H54 (cell line): ENCODE results near the gene TMEM178B.

Experiments
- DNase-seq: peaks from one replicate; pipeline ENCODE4 v3.0.0; 2011; ENCODE audit warnings: low spot score, mixed read lengths; ENCODE audit not compliant: insufficient read length
- FAIRE-seq: peaks from 3 replicates; lab custom pipeline; 2011; peaks lifted over from hg19 to GRCh38; lab: Jason Lieb, UNC
- POLR2A ChIP-seq: IDR thresholded peaks from 2 replicates; pipeline ENCODE4 v1.6.1; 2011; ENCODE audit warnings: low read depth, mild to moderate bottlenecking, low read length

Gene TMEM178B

DNA sequence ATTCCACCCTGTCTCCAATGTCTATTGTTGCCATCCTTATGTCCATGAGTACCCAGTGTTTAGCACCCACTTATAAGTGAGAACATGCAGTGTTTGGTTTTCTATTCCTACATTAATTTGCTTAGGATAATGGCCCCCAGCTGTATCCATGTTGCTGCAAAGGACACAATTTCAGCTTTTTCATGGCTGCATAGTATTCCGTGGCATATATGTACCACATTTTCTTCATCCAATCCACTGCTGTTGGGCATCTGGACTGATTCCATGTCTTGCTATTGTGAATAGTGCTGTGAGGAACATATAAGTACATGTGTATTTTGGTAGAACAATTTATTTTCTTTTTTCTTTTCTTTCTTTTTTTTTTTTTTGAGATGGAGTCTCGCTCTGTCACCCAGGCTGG, 68.2 kb downstream of the TMEM178B start:
- DNase-seq (no peak), FAIRE-seq (no peak)
- TF ChIP-seq POLR2A = no peak

- FAIRE-seq (peak; percentile 6), DNase-seq (peak; percentile 36)
- no peak for TF ChIP-seq POLR2A
Observed at GRCh38 chr7:141144921-141145629, 71.2 kb downstream of the TMEM178B start.

GRCh38 chr7:141145630-141145982, 71.7 kb downstream of the TMEM178B start:
- no peak for FAIRE-seq
- TF ChIP-seq POLR2A = no peak

DNA sequence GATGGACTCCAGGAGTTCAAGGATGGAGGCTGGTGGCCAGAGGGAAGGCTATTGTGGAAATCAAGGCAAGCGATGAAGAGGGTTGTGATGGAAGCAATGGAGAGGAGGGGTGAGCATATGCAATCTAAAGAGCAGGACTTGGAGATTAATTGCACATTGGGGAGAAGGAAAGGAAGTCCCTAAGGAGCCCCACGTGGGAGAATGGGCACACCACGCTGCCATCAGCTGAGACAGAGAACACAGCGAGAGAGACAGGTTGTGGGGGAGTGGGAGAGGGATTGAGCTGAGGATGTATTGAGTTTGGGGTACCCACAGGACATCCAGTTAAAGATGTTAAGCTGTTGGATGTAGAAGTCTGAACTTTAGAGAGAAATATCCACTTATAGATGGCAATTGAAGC, 73.6 kb downstream of the TMEM178B start:
- DNase-seq = no peak
- TF ChIP-seq POLR2A = no peak
- FAIRE-seq = no peak

More at GRCh38 chr7:141145630-141145982, 71.7 kb downstream of the TMEM178B start:
- no peak for DNase-seq

GRCh38 chr7:141150465-141150864, 76.6 kb downstream of the TMEM178B start:
- TF ChIP-seq POLR2A = no peak
- FAIRE-seq = no peak
- no peak for DNase-seq

DNA sequence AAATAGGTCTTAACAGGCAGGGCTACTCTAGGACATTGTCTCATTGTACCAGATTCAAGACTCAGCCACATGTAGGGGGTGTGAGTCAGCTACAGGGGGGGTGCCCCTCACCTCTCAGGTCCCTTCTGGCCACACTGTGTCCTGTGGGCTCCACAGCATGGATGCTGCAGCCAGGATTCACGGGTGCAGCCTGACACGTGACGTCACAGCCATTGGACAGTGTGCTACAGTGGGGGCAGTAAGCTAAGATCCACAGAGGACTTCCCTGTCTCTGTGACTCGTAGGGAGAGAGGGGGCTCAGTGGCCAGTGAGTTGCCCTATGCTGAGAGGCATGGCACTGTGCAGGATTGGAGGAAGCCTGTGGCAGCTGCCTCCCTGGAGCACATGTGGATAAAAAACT, 77.9 kb downstream of the TMEM178B start:
- DNase-seq (no peak), FAIRE-seq (no peak)
- TF ChIP-seq POLR2A = no peak

DNA sequence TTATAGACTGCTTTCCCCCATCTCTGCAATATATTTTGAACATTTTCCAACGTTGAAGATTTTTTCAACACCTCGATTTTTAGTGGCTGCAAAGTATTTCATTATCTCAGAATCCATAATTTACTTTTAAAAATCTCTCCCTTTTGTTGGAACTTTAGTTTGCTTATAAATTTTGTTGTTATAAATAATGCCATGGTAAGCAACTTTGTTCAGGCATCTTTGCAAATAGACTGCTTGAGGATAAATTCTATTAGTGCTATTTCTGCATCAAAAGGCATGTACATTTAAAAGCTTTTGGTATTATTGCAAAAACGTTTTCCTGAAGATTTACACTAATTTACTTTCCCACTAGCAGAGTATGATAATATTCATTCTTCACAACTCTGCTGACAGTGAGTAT, 79.4 kb downstream of the TMEM178B start:
- DNase-seq = no peak
- FAIRE-seq = no peak
- TF ChIP-seq POLR2A = no peak

DNA sequence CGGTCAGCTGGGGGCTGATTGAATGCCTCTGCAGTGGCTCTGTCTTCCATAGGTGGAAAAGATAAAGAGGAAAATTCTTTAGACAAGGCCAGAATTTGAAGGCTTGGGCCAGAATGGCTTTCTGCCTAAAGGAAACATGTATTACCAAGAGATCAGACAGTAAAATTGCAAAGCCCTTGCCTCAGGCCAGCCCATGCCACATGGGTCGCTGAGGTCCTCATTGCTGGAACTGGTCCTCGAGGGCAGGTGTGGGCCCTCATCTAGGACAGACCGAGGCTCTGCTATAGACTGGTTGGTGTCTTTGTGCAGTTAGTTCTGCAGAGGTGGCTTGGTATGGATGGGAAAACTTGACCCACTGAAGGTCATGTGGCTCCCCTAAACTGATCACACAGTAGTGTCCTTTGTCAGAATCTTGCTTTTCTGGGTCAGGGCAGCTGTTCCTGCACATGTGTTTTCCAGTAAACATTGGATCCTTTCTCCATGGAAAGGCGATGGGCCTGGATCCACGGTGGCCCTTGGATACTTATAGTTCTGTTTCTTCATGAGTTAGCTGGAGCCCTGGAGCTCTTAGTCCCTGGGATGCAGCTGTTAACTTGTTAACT, 80.4 kb downstream of the TMEM178B start:
- TF ChIP-seq POLR2A = no peak
- FAIRE-seq (no peak), DNase-seq (no peak)

DNA sequence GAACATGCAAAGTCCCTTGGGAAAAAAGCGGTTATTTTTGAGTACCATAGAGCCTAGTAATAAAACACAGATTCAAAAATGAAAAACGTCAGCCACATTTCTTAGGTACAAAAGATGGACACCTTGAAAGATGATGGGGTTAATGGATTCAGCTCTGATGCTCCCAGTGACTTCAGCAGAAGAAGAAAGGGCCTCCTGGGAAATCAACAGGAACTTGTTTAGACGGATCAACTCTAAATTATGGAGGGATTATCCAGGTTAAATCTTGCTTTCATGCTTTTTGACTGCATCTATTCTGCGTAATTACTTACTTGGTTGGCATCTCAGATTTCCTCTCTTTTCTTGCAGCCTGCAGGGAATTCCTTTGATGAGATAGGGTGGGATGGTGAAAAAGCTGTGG, 82.5 kb downstream of the TMEM178B start:
- no peak for TF ChIP-seq POLR2A
- DNase-seq (no peak), FAIRE-seq (no peak)

- FAIRE-seq = no peak
Observed at GRCh38 chr7:141157138-141157765, 83.4 kb downstream of the TMEM178B start.

GRCh38 chr7:141158561-141158960, 84.7 kb downstream of the TMEM178B start:
- DNase-seq (peak; percentile 88), FAIRE-seq (peak; percentile 62)
- TF ChIP-seq POLR2A = no peak; the same call in 1 of the 2 replicates

More at GRCh38 chr7:141157138-141157765, 83.4 kb downstream of the TMEM178B start:
- no peak for TF ChIP-seq POLR2A
- DNase-seq = no peak

DNA sequence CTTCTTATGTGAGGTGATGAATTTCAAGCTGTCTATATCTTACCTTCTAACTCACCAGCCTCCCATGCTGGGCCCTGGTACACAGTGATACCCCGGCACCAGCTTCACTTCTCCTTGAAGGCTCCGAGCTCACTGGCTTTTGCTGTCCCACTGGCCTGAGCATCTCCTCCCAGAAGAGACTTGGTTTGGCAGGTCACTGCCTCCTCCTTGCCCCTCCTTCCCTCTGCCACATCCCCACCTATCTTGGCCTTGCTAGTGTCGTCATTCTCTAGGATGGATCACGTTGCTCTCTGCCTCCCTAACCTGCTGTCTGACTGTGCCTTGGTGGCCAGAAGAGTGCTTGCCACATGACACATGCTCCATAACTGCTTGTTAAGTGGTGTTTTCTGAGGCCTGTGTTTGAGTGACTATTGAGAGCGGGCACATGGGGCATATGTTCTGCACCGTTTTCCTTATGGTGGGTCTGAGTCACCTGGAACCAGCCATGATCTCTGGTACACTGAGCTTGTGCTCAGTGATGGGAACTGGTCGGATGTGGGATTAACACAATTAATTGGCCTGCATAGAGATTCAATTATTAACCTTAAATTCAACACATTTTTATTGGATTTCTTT, 86.5 kb downstream of the TMEM178B start:
- no peak for TF ChIP-seq POLR2A
- no peak for DNase-seq
- FAIRE-seq = no peak

GRCh38 chr7:141161550-141162535, 88.0 kb downstream of the TMEM178B start:
- no peak for TF ChIP-seq POLR2A
- DNase-seq = no peak
- FAIRE-seq = no peak
